ENCODE data around the gene HMX1. TPM values are rescaled to one million over a fixed set of nuclear protein-coding genes. Genes with fewer than 3 reads are reported as not detected.

Gene HMX1
- total RNA-seq, 2 experiments from 2014 or later = not detected

DNA sequence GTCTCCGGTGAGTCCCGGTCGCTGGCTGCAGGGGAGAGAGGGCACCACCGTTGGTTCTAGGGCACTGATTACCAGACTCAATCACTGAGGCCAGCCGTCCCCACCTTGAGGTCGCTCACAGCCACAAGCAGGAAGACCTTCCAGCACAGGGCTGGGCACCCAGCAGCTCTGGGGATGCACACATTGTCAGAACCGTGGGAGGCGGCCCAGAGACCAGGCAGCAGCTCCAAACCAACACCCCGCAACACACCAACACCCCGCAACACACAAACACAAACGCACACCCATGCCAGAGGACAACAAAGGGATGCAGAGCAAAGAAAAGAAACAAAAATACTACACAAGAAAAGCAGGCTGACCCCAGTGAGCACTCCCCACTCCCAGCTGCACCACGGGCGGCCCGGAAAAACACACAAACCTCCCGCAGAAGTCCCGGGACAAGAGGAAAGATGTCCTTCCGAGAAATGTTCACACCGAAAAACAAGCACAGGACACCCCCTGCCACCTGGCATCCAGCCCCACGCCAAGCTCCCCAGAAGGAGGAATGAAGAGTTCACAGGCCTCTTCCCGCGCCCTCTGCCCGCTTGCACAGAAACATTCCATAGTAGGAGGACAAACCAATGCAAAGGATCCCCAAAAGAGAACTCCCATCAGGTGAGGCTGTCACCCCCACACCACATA, 3.2 kb downstream of the HMX1 start:
- Mint-ChIP-seq H3K9me3 (ENCODE audit: insufficient read depth) (no peaks in the 10 kb centered on the region), H3K27me3 (ENCODE audit: low read depth) (peaks cover 71% of the 10 kb centered on the region), H3K27ac (peak overlapping the region; percentile 50), H3K4me3 (peak overlapping the region; percentile 23), H3K4me1 (ENCODE audit: low read depth) (no peaks in the 10 kb centered on the region), H3K36me3 (ENCODE audit: low read depth) (no peaks in the 10 kb centered on the region)
- ChIA-PET POLR2A (no interaction called here), CTCF (no interaction called here)
- no peak for ATAC-seq
- DNase-seq = no peak

DNA sequence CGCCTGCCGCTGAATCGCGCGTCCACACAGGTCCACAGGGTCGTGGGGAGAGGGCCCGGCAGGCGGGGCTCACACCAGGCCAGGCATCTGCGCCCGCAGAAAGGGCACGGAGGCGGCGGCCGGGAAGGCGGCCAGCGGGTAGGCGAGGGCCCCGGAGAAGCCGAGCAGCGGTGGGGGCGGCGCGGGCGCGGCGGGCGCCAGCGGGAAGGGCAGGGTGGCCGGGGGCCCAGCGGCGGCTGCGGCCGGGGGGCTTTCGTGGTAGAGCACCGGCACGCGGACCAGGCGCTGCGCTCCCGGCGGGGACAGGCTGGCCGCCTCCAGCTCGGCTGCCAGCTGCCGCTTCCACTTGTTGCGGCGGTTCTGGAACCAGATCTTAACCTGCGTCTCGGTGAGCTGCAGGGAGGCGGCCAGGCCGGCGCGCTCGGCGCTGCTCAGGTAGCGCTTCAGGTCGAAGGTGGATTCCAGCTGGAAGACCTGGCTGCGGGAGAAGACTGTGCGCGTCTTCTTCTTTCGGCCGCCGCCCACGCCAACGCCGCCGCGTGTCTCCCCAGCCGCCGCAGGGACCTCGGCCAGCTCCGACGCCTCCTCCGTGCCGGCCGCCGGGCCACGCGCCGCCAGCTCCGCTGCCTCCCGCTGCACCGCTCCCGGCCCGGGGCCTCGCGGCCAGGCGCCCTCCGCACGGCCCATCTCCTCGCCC, 3.9 kb downstream of the HMX1 start:
- Mint-ChIP-seq H3K27ac (no peak overlapping the region), H3K27me3 (ENCODE audit: low read depth) (peaks cover 66% of the 10 kb centered on the region), H3K4me1 (ENCODE audit: low read depth) (no peaks in the 10 kb centered on the region), H3K9me3 (ENCODE audit: insufficient read depth) (no peaks in the 10 kb centered on the region), H3K4me3 (no peak overlapping the region), H3K36me3 (ENCODE audit: low read depth) (no peaks in the 10 kb centered on the region)
- CTCF ChIA-PET = no interaction called here
- POLR2A ChIA-PET = no interaction called here
- no peak for DNase-seq
- ATAC-seq = no peak

- Mint-ChIP-seq H3K36me3 (ENCODE audit: low read depth) (no peaks in the 10 kb centered on the region), H3K9me3 (ENCODE audit: insufficient read depth) (no peaks in the 10 kb centered on the region), H3K27me3 (ENCODE audit: low read depth) (peaks cover 66% of the 10 kb centered on the region), H3K4me3 (no peak overlapping the region), H3K4me1 (ENCODE audit: low read depth) (no peaks in the 10 kb centered on the region), H3K27ac (no peak overlapping the region)
- ChIA-PET POLR2A (no interaction called here), CTCF (no interaction called here)
- ATAC-seq (no peak), DNase-seq (no peak)
Measured at GRCh38 chr4:8866828-8867623, 4.6 kb downstream of the HMX1 start.

GRCh38 chr4:8866421-8866820, 5.2 kb downstream of the HMX1 start:
- Mint-ChIP-seq H3K4me3 (no peak overlapping the region), H3K27ac (no peak overlapping the region)
- CTCF ChIA-PET = no interaction called here

GRCh38 chr4:8865681-8866310, 5.8 kb downstream of the HMX1 start:
- no peaks in the 10 kb centered on the region for H3K9me3 Mint-ChIP-seq (ENCODE audit: insufficient read depth)
- H3K36me3 Mint-ChIP-seq (ENCODE audit: low read depth) = no peaks in the 10 kb centered on the region
- DNase-seq = no peak
- ChIA-PET CTCF (no interaction called here), POLR2A (no interaction called here)
- no peaks in the 10 kb centered on the region for H3K4me1 Mint-ChIP-seq (ENCODE audit: low read depth)
- H3K4me3 Mint-ChIP-seq = no peak overlapping the region
- H3K27ac Mint-ChIP-seq = no peak overlapping the region
- peaks cover 71% of the 10 kb centered on the region for H3K27me3 Mint-ChIP-seq (ENCODE audit: low read depth)
- ATAC-seq = no peak

More at GRCh38 chr4:8866421-8866820, 5.2 kb downstream of the HMX1 start:
- no peaks in the 10 kb centered on the region for H3K36me3 Mint-ChIP-seq (ENCODE audit: low read depth)
- ATAC-seq (no peak), DNase-seq (no peak)
- peaks cover 69% of the 10 kb centered on the region for H3K27me3 Mint-ChIP-seq (ENCODE audit: low read depth)
- H3K9me3 Mint-ChIP-seq (ENCODE audit: insufficient read depth) = no peaks in the 10 kb centered on the region
- H3K4me1 Mint-ChIP-seq (ENCODE audit: low read depth) = no peaks in the 10 kb centered on the region
- POLR2A ChIA-PET = no interaction called here

DNA sequence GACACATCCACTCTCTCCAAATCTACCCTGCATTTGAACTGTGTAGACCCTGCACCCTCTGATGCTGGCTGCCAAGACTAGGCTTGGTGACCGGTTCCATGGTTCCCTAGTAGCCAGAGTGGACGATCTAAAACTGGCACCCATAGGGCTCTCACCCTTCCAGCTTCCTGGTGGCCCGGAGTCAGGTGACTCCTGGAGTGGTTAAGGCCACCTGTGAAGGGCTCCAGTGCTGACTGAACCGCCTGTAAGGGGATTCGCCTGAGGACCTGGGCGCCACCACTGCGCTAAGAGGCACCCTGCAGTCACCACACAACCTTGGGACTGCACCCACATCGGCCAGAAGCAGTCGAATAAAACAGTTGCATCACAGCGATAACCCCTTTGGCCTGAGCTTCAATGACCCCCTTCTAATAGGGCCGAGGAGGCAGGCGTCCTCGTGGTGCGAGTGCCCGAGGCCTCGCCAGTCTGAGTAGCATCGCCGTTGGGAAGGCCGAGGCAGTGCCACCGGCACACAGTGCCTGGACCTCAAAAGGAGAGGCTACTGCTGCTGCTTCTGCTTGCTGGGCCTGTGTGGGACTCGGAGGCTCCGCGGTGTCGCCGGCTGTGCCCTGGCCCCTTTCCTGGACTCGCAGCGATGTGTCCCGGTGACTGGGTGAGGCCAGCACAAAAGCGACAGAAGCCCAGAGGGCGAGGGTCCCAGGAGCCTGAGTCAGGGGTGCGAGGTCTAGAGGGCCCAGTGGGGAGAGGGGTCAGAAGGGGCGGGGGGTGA, 6.5 kb downstream of the HMX1 start:
- Mint-ChIP-seq H3K36me3 (ENCODE audit: low read depth) (peaks cover 2% of the 10 kb centered on the region), H3K27ac (no peak overlapping the region), H3K4me3 (no peak overlapping the region), H3K9me3 (ENCODE audit: insufficient read depth) (no peaks in the 10 kb centered on the region), H3K27me3 (ENCODE audit: low read depth) (peaks cover 70% of the 10 kb centered on the region), H3K4me1 (ENCODE audit: low read depth) (no peaks in the 10 kb centered on the region)
- ChIA-PET POLR2A (no interaction called here), CTCF (no interaction called here)
- no peak for DNase-seq
- no peak for ATAC-seq

DNA sequence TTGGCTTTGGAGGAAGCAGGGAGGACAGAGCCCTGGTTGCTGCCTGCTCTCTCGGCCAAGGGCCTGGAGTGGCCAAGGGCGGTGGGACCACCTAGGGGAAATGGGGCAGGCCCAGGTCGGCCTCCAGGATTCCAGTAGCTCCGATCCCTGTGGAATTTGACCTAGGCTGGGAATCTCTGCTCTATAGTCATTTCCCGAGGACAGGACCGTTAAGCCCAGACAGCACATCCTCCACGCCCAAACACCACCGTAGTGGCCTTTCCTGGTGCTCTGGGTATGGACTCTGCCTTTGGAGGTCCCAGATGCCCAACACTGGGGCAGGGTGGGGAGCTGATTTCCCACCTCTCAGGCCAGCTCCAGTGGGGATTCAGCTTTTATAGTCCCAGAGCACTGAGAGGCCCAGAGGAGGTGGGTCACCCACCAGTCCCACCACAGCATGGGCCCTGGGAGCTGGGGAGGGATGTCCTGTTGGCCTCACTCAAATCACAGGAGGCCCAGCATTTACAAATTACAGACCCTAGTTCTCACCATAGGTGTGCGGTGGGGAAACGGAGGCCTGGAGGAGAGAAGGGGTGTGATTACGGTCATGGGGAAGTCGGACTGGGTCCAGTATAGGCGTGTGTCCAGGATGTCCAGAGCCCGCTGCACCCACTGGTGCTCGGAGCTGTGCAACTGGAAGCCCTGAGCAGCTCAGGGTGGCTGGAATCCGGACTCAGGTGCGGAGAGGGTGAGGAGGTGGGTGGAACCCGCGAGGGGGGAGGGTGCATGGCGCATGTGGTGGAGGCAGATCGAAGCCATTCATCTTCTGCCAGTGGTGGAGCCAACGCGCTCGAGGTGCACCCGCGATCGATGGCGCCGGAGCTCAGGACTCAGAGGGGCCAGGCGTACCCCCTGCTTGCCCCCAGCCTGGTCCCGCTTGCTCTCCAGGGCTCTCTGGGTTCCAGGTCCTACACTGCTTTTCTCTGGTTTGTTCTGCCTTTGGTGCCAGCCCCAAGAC, 7.7 kb downstream of the HMX1 start:
- DNase-seq (no peak), ATAC-seq (no peak)
- H3K4me3 Mint-ChIP-seq = no peak overlapping the region
- no peaks in the 10 kb centered on the region for H3K9me3 Mint-ChIP-seq (ENCODE audit: insufficient read depth)
- H3K27ac Mint-ChIP-seq = no peak overlapping the region
- ChIA-PET CTCF (no interaction called here), POLR2A (no interaction called here)
- peaks cover 73% of the 10 kb centered on the region for H3K27me3 Mint-ChIP-seq (ENCODE audit: low read depth)
- H3K4me1 Mint-ChIP-seq (ENCODE audit: low read depth) = no peaks in the 10 kb centered on the region
- H3K36me3 Mint-ChIP-seq (ENCODE audit: low read depth) = peaks cover 9% of the 10 kb centered on the region

GRCh38 chr4:8862800-8863685, 8.6 kb downstream of the HMX1 start:
- peaks cover 2% of the 10 kb centered on the region for H3K4me1 Mint-ChIP-seq (ENCODE audit: low read depth)
- no peak overlapping the region for H3K4me3 Mint-ChIP-seq
- POLR2A ChIA-PET = no interaction called here
- DNase-seq = no peak
- CTCF ChIA-PET = no interaction called here
- peaks cover 68% of the 10 kb centered on the region for H3K27me3 Mint-ChIP-seq (ENCODE audit: low read depth)
- no peak for ATAC-seq
- H3K27ac Mint-ChIP-seq = no peak overlapping the region
- peaks cover 10% of the 10 kb centered on the region for H3K36me3 Mint-ChIP-seq (ENCODE audit: low read depth)
- H3K9me3 Mint-ChIP-seq (ENCODE audit: insufficient read depth) = no peaks in the 10 kb centered on the region

- H3K9me3 Mint-ChIP-seq (ENCODE audit: insufficient read depth) = no peaks in the 10 kb centered on the region
- peaks cover 2% of the 10 kb centered on the region for H3K4me1 Mint-ChIP-seq (ENCODE audit: low read depth)
- H3K27ac Mint-ChIP-seq = no peak overlapping the region
- ChIA-PET POLR2A (no interaction called here), CTCF (no interaction called here)
- peaks cover 69% of the 10 kb centered on the region for H3K27me3 Mint-ChIP-seq (ENCODE audit: low read depth)
- H3K36me3 Mint-ChIP-seq (ENCODE audit: low read depth) = peaks cover 10% of the 10 kb centered on the region
- no peak for DNase-seq
- ATAC-seq = no peak
- H3K4me3 Mint-ChIP-seq = no peak overlapping the region
Measured at GRCh38 chr4:8862334-8862733, 9.3 kb downstream of the HMX1 start.

GRCh38 chr4:8861576-8862295, 9.9 kb downstream of the HMX1 start:
- Mint-ChIP-seq H3K27me3 (ENCODE audit: low read depth) (peaks cover 69% of the 10 kb centered on the region), H3K36me3 (ENCODE audit: low read depth) (peaks cover 10% of the 10 kb centered on the region), H3K9me3 (ENCODE audit: insufficient read depth) (no peaks in the 10 kb centered on the region), H3K4me1 (ENCODE audit: low read depth) (peaks cover 5% of the 10 kb centered on the region), H3K4me3 (no peak overlapping the region), H3K27ac (peak overlapping the region; percentile 70)
- ATAC-seq = no peak
- CTCF ChIA-PET = no interaction called here
- POLR2A ChIA-PET = no interaction called here
- no peak for DNase-seq

Data from activated CD8-positive, alpha-beta T cell treated with anti-CD3 and anti-CD28 coated beads, Interleukin-2, amount 10 ng/mL, durations not matched to agents 7 days and 5 days (primary cell).